NCI-H2196 (cell line): ENCODE data around the gene TMA16.

Experiments used
- DNase-seq: peaks from one replicate; lab custom pipeline; 2025; ENCODE audit not compliant: unreplicated experiment; lab: John Stamatoyannopoulos, UW

Gene TMA16

GRCh38 chr4:163558539-163559044 lies 64.1 kb downstream of the TMA16 start:
- DNase-seq: no peak

GRCh38 chr4:163562496-163562895 lies 68.0 kb downstream of the TMA16 start:
- DNase-seq: no peak

- no peak for DNase-seq
These were observed 69.1 kb downstream of the TMA16 start for GRCh38 chr4:163563592-163563991.

- no peak for DNase-seq
These were observed 69.8 kb downstream of the TMA16 start for GRCh38 chr4:163564221-163564720.

- no peak for DNase-seq
These were observed 71.0 kb downstream of the TMA16 start for GRCh38 chr4:163565226-163566135.

- no peak for DNase-seq
These were observed 71.8 kb downstream of the TMA16 start for GRCh38 chr4:163566257-163566796.

- DNase-seq: no peak
These were observed 74.4 kb downstream of the TMA16 start for GRCh38 chr4:163568843-163569242.
